T-helper 17 cell (primary cell): ENCODE data around the gene RBM28. TPM values are rescaled to one million over a fixed set of nuclear protein-coding genes. Genes with fewer than 3 reads are reported as not detected.
A peak's percentile ranks its signal among the peaks of the same experiment; 100 is the strongest.

Source experiments
- ATAC-seq: fragments of 150-1000 bp; cut with Tn5 transposase; 2 replicates; pipeline ENCODE4 v1.10.0; 2021; ENCODE audit warnings: mild to moderate bottlenecking, moderate library complexity
- DNase-seq, 3 donors: peaks; one replicate each; pipeline versions ENCODE4 v3.0.0 to v3.0.0-alpha.2; 2020 to 2021
- H3K9me3 ChIP-seq: one replicate; pipeline ENCODE4 v1.7.0; 2013; ENCODE audit warnings: low read length, mild to moderate bottlenecking; ENCODE audit not compliant: control insufficient read depth, poor library complexity, severe bottlenecking
- H3K27ac Mint-ChIP-seq: one replicate; pipeline ENCODE4 v1.8.0; 2022; ENCODE audit warnings: mild to moderate bottlenecking, moderate library complexity, mixed read lengths
- H3K27me3 Mint-ChIP-seq: one replicate; pipeline ENCODE4 v1.8.0; 2022; ENCODE audit warnings: mixed read lengths
- H3K36me3 Mint-ChIP-seq: one replicate; pipeline ENCODE4 v1.8.0; 2022; ENCODE audit warnings: low read depth, mixed read lengths
- H3K4me1 Mint-ChIP-seq: one replicate; pipeline ENCODE4 v1.8.0; 2022; ENCODE audit warnings: mild to moderate bottlenecking, mixed read lengths
- H3K4me3 Mint-ChIP-seq: one replicate; pipeline ENCODE4 v1.8.0; 2022; ENCODE audit warnings: mild to moderate bottlenecking, moderate library complexity, mixed read lengths
- total RNA-seq, 4 donors: library from RNA in 2 of 4; stranded (reverse) in 2 of 4; gene quantifications; one replicate each; pipeline ENCODE4 v1.2.3 and lab custom pipeline; 2022 to 2026

RBM28 gene, protein sequence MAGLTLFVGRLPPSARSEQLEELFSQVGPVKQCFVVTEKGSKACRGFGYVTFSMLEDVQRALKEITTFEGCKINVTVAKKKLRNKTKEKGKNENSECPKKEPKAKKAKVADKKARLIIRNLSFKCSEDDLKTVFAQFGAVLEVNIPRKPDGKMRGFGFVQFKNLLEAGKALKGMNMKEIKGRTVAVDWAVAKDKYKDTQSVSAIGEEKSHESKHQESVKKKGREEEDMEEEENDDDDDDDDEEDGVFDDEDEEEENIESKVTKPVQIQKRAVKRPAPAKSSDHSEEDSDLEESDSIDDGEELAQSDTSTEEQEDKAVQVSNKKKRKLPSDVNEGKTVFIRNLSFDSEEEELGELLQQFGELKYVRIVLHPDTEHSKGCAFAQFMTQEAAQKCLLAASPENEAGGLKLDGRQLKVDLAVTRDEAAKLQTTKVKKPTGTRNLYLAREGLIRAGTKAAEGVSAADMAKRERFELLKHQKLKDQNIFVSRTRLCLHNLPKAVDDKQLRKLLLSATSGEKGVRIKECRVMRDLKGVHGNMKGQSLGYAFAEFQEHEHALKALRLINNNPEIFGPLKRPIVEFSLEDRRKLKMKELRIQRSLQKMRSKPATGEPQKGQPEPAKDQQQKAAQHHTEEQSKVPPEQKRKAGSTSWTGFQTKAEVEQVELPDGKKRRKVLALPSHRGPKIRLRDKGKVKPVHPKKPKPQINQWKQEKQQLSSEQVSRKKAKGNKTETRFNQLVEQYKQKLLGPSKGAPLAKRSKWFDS
- total RNA-seq (10 to 100 TPM; 24.1 to 24.9 TPM), total RNA-seq (lab: John Stamatoyannopoulos, UW) (38.5 to 90.6 reads per million in 2 donors)

DNA sequence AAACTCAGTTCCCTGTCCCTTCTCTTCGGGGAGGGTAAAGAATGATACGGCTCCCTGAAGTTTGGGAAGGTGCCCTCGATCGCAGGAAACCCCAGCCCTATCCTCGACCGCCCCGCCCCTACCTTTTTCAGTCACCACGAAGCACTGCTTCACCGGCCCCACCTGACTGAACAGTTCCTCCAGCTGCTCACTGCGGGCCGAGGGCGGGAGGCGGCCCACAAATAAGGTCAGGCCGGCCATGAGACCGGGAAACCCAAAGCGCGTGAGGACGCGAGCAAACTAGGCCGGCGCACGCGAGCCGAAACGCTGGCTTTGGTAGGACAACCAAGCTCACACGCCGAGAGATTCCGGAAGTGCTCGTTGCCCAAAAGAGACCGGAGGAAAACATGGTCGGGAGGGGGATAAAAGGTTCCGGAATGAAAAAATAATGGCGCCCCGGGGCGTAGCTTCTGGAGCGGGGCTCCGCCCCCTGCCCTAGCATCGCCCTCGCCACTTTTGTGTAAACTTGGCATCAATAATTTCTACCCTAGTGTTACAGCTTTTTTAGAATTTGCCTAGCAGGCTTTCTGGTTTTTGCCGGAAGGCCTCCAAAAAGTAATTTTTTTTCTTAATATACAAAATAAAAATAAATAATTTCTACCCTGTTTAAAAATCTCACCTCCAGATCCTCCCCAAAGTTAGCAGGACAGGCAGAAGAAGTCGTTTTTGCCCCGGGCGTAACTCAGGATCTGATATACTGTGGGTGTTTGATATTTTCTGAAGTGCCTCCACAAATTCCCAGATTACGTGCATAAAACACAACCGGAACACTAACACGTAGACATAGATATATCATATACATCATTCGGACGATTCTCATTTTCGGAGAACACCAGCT, at the start of gene RBM28:
TSS of gene RBM28 (minus strand) at position 355 of the 877 bp plus-strand sequence. CDS start at position 240, 115 bp downstream.
- DNase-seq (peak; percentile 59 to 83 (median 73)), ATAC-seq (peak; percentile 95)
- Mint-ChIP-seq H3K27ac (peak within 1 kb of the TSS; percentile 92), H3K4me3 (peak within 1 kb of the TSS; percentile 93), H3K27me3 (peaks cover 16% of the 10 kb centered on the region), H3K36me3 (peaks cover 2% of the 10 kb centered on the region), H3K4me1 (peaks cover 25% of the 10 kb centered on the region)
- no peaks in the 10 kb centered on the region for H3K9me3 ChIP-seq

DNA sequence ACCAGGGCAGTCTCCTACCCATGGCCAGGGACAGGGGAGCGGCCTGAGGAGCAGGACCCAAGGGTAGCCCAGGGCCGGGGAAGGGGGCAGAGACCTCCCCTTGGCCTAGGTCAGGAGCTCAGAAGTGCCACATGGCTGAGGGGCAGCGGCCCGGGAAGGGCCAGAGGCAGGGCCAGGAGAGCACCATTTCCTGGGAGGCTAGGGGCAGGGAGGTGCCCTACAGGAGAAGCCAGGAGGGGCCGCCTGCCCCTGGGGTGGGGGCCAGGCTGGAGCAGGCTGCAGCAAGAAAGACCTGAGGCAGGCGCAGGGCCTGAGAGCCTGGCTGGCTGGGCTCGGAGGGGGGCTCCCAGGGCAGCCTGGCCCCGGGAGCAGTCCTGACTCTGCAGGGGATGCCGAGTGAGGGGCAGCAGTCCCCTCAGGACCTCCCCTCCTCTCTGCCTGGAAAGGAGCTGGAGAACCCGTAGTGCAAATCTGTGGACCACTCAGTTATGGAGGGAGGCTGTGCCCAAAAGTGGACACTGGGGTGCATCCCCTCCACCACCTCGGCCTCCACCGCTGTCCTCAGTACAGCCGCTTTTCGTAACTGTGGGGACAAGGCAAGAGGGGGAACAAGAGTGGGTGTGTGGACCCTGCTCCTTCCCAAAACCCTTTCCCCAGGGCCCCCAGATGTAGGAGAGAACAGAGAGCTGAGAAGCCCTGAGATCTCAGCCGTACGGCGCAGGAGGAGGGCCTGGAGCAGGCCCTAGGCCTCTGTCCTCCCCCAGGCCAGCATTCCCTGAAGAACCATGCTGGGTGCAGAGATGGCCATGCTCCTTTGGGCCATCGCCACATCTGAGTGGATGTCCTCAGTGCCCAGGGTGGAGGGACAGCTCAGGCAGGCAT, 49.0 kb upstream of the RBM28 start:
- no peaks in the 10 kb centered on the region for H3K27me3 Mint-ChIP-seq
- no peak for ATAC-seq
- no peak for DNase-seq

DNA sequence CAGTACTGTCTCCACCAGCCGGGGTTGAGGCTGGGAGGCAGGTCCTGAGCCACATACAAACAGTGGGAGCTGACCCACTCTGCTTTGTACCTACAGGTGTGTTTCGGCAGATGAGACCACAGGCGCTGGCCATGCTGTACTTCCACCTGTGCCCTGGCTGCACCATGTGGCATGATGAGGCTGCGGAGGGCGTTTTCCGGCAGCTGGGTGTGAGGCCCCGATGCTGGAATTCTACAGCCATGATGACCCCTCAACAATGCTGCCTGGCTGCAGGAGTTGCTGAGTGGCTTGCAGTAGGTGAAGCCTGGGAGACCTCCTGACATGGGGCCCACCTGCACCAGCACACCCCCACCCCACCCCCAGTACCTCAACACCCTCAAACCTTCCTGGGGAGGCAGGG, 48.1 kb upstream of the RBM28 start:
- no peak overlapping the region for H3K27ac Mint-ChIP-seq
- H3K9me3 ChIP-seq, result no peaks in the 10 kb centered on the region
- H3K4me3 Mint-ChIP-seq, result no peak overlapping the region
- H3K4me1 Mint-ChIP-seq, result no peaks in the 10 kb centered on the region
- DNase-seq (no peak), ATAC-seq (no peak)
- H3K27me3 Mint-ChIP-seq, result no peaks in the 10 kb centered on the region
- no peaks in the 10 kb centered on the region for H3K36me3 Mint-ChIP-seq

More for the DNA sequence above, 49.0 kb upstream of the RBM28 start:
- H3K4me1 Mint-ChIP-seq, result no peaks in the 10 kb centered on the region
- H3K27ac Mint-ChIP-seq, result no peak overlapping the region
- no peaks in the 10 kb centered on the region for H3K9me3 ChIP-seq
- no peaks in the 10 kb centered on the region for H3K36me3 Mint-ChIP-seq
- no peak overlapping the region for H3K4me3 Mint-ChIP-seq

DNA sequence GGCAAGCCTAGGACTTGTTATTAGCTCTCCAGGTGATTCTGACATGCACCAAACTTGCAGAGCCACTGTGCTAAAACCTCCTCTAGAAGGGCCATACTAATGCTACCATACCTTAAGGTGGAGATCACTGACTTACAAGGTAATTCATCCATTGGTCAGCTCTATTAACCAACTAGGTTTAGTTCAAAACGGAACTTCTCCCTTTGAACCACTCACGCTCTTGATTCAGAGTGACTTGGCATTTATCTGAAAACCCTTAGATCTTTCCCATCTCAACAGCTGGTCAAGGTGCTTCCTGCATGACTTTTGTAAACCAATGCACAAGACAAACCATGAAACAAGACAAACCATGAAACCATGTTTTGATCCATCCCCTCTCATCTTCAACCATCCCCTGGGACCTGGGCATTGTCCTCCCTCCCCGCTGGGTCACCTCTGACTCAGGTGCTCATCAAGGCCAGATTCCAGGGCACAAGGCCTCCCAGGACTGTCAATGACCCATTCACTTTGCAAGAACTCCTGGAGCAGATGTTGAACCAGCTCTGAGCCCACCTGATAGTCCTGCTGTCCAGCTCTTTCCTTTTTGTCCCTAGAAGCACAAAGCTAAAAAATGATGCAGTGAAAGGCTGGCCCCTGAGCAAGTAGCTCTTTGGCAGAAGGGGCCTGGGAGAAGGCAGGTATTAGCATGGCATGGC, 47.3 kb upstream of the RBM28 start:
- no peak for DNase-seq
- Mint-ChIP-seq H3K27ac (no peak overlapping the region), H3K4me1 (no peaks in the 10 kb centered on the region), H3K27me3 (no peaks in the 10 kb centered on the region), H3K4me3 (peak overlapping the region; percentile 36), H3K36me3 (no peaks in the 10 kb centered on the region)
- H3K9me3 ChIP-seq, result no peaks in the 10 kb centered on the region
- no peak for ATAC-seq

DNA sequence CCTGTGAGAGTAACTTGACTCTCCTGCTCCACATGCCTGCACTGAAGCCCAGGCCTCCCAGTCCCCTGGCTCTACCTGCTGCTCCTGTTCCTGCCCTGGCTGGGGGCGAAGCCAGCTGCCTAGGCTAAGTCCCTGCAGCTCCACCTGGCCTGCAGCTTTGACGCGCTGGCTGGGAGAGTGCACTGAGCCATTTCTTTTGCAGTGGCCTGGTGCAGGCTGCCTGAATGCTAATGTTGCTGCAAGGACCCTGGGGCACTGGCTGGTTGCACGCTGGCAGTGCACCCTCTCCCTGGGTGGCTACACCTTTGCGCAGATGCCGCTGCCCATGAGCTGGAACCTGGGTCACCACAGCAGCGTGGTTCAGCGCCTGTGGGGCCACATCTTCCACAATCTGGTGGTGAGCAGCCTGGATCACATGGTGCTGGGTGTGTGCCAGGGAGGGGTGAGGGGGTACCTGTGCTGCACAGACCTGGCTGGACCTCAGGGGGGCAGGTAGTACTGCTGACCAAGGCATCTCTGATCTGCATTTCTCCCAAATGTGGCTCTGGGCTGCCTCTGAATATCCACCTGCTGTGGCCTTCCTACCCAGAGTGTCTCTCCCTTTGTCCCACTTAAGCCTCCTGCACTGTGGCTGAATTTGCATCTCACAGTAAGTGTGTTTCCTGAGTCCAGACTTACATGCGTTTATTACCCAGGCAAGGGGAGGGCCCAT, 46.1 kb upstream of the RBM28 start:
- H3K36me3 Mint-ChIP-seq, result no peaks in the 10 kb centered on the region
- H3K4me3 Mint-ChIP-seq, result no peak overlapping the region
- peaks cover 4% of the 10 kb centered on the region for H3K4me1 Mint-ChIP-seq
- no peaks in the 10 kb centered on the region for H3K27me3 Mint-ChIP-seq
- no peak for DNase-seq
- no peak for ATAC-seq
- H3K9me3 ChIP-seq, result no peaks in the 10 kb centered on the region
- H3K27ac Mint-ChIP-seq, result no peak overlapping the region

DNA sequence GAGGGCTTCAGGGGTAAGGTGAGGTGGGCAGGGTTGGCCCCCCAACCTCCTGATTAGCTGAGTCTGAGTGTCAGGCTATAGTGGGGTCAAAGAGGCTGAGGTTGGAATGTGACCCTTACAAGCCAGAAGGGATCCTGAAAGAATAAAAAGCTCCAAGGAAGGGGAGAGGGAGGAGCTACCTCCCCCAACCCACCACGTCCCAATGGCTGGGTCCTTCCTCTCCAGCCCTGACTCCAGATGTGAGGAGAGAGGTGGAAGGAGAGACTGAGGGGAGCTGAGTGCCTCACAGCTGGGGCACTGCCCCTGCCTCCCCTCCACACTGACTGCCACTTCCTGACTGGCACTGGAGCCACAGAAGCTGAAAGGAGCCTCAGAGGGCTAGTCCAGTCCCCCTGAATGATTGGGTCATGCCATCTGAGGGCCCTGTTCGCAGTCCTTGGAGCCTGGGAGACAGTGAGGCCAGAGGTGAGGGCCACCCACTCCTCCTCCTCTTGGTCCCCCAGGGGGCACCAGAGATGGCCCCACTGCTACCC, 45.4 kb upstream of the RBM28 start:
- ATAC-seq, result no peak
- no peaks in the 10 kb centered on the region for H3K27me3 Mint-ChIP-seq
- no peaks in the 10 kb centered on the region for H3K36me3 Mint-ChIP-seq
- H3K4me1 Mint-ChIP-seq, result peaks cover 4% of the 10 kb centered on the region
- H3K9me3 ChIP-seq, result no peaks in the 10 kb centered on the region
- no peak overlapping the region for H3K27ac Mint-ChIP-seq
- no peak overlapping the region for H3K4me3 Mint-ChIP-seq
- no peak for DNase-seq

DNA sequence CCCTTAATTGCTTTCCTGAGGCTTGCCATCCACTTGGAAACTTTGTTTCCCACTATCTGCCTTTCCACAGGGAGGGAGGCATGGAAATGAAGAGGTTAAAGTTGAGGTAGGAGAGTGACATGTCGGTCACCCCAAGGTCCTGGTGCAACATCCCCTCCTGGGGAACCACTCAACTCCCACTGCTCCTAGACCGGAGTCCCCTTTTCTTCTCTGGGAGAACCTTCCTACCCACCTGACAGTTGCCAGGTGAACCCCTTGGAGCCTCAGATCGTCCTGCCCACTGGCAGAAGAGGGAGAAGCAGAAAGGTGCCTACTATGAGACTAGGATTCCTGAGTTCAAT, 44.4 kb upstream of the RBM28 start:
- no peaks in the 10 kb centered on the region for H3K9me3 ChIP-seq
- H3K4me1 Mint-ChIP-seq, result peaks cover 4% of the 10 kb centered on the region
- no peak overlapping the region for H3K27ac Mint-ChIP-seq
- no peak overlapping the region for H3K4me3 Mint-ChIP-seq
- no peak for DNase-seq
- ATAC-seq, result no peak
- no peaks in the 10 kb centered on the region for H3K27me3 Mint-ChIP-seq
- H3K36me3 Mint-ChIP-seq, result no peaks in the 10 kb centered on the region

DNA sequence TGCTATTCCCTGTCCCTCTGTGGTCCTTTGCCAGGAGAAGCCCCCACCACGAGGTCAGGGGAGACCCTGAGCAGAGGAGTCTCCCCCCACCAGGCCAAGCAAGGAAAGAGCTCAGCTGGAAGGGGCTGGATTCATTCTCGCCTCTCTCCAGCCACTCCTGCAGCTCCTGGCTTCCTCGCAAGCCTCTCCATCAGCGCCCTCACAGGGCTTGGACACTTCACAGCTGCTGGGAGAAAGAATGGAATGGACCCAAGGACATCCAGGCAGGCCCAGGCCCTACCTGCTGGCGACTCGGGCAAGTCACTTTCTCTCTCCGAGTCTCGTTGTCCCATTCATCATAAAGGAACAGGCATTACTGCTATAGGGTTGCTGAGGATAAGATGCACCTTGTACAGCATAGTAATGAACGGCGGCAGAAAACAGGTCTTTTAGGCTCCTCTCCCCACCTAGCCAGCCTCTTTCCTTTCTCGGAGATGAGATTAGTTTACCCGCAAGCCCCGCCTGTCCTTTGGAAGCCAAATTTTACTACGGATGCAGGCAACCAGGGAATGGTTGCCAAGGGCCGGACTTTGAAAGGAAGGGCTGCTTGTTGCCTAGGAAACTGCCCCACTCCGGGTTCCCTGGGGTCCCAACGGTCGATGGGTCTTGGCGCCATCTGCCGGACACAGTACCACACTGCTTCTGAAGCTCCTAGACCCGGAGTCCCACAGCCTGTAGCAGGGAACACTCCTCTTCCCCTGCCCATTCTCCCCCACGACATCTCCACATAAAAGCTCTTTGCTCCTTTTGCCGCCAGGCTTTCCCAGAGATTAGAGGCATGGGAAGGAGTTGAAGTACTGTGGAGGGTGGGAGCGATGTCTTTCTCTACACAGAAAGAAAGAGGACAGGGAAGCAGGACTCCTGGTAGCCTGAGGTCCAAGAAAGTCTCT, 43.8 kb upstream of the RBM28 start:
- DNase-seq, result peak; percentile 34 to 57 (median 44)
- no peaks in the 10 kb centered on the region for H3K9me3 ChIP-seq
- Mint-ChIP-seq H3K4me1 (peaks cover 4% of the 10 kb centered on the region), H3K36me3 (no peaks in the 10 kb centered on the region), H3K27ac (no peak overlapping the region), H3K4me3 (no peak overlapping the region), H3K27me3 (no peaks in the 10 kb centered on the region)
- peak; percentile 88 for ATAC-seq

DNA sequence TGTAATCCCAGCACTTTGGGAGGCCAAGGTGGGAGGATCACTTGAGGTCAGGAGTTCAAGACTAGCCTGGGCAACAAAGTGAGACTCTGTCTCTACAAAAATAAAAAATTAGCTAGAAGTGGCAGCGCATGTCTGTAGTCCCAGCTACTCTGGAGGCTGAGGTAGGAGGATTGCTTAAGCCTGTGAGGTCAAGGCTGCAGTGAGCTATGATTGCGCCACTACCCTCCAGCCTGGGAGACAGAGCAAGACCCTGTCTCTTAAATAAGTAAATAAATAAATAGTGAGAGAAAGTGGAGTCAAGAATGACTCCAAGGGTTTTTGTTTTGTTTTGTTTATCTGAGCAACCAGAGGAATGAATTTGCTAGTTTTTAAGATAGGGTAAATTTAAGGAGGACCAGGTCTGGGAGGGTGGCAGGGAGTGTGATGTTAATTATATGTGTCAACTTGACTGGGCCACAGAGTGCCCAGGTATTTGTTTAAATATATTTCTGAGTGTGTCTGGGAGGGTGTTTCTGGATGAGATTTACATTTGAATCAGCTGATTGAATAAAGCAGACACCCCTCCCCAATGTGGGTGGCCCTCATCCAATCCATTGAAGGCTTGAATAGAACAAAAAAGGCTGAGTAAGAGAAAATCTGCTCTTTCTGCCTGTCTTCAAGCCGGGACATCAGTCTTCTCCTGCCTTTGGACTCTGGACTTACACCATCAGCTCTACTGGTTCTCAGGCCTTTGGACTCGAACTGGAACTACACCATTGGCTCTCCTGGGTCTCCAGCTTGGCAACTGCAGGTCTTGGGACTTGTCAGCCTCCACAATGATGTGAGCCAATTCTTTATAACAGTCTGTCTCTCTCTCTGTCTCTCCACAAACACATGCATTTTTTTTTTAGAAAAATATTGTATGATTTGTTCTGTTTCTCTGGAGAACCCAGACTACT, 42.5 kb upstream of the RBM28 start:
- Mint-ChIP-seq H3K4me1 (peaks cover 4% of the 10 kb centered on the region), H3K27ac (no peak overlapping the region), H3K4me3 (no peak overlapping the region), H3K27me3 (no peaks in the 10 kb centered on the region), H3K36me3 (no peaks in the 10 kb centered on the region)
- ATAC-seq (no peak), DNase-seq (no peak)
- H3K9me3 ChIP-seq, result no peaks in the 10 kb centered on the region

DNA sequence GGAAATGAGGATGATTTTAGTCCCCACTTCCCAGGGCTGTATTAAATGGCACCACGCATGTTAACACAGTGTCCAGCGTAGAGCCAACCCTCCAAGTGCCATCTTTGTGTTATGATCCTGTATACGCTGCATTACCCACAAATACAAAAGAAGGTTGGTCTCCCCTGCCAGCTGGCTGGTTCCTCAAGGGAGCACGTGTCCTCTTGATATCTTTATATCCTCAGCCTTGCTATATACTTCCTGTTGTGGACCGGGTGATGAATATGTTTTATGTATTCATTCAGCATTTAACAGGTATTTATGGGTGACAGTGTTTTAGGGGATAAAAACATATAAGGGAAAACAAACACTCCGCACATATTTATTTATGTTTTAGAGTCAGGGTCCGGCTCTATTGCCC, 41.0 kb upstream of the RBM28 start:
- no peaks in the 10 kb centered on the region for H3K9me3 ChIP-seq
- H3K4me1 Mint-ChIP-seq, result peaks cover 8% of the 10 kb centered on the region
- no peak overlapping the region for H3K4me3 Mint-ChIP-seq
- no peaks in the 10 kb centered on the region for H3K36me3 Mint-ChIP-seq
- H3K27me3 Mint-ChIP-seq, result no peaks in the 10 kb centered on the region
- H3K27ac Mint-ChIP-seq, result no peak overlapping the region
- no peak for ATAC-seq
- DNase-seq, result no peak
